Esophagus muscularis mucosa (tissue), 4 donors: ENCODE data around the gene CCNF. TPM values are rescaled to one million over a fixed set of nuclear protein-coding genes. Genes with fewer than 3 reads are reported as not detected.
"Not testable (repeated sequence)": the region's sequence is repeated elsewhere in the genome, so short reads cannot be mapped to it uniquely, and the experiment has no call there.

Experiments used
- DNase-seq: peaks from one replicate; pipeline ENCODE4 v3.0.0-alpha.2; 2017; ENCODE audit errors: extremely low spot score
- H3K27ac ChIP-seq, 4 donors: fragments of 200-600 bp; sonication (generic); replicated peaks in 1 of 4; 1 replicate in 3 of 4; 2 replicates in 1 of 4; pipeline ENCODE4 v1.5.1; 2016 to 2019; ENCODE audit warnings: mild to moderate bottlenecking in 1 of 4
- H3K27me3 ChIP-seq, 4 donors: fragments of 200-600 bp; sonication (generic); one replicate each; pipeline versions ENCODE4 v1.5.1 to v1.6.0; 2016 to 2019
- H3K36me3 ChIP-seq, 4 donors: fragments of 200-600 bp; sonication (generic); one replicate each; pipeline ENCODE4 v1.5.1; 2016 to 2019
- H3K4me1 ChIP-seq, 4 donors: fragments of 200-600 bp; sonication (generic); one replicate each; pipeline ENCODE4 v1.5.1; 2016 to 2019
- H3K4me3 ChIP-seq, 4 donors: fragments of 200-600 bp; sonication (generic); 1 replicate in 2 of 4; 2 replicates in 2 of 4; pipeline ENCODE4 v1.5.1; 2016 to 2019; ENCODE audit warnings: mild to moderate bottlenecking in 4 of 4, moderate library complexity in 1 of 4
- H3K9me3 ChIP-seq, 4 donors: fragments of 200-600 bp; sonication (generic); 1 replicate in 3 of 4; 2 replicates in 1 of 4; pipeline ENCODE4 v1.5.1; 2016 to 2019
- EP300 ChIP-seq: sonication (generic); formaldehyde crosslinking; IDR thresholded peaks from one replicate; pipeline ENCODE4 v1.6.1; 2017; ENCODE audit warnings: antibody characterized with exemption
- POLR2A ChIP-seq: fragments of 450-650 bp; IDR thresholded peaks from one replicate; pipeline ENCODE4 v1.6.1; 2017; ENCODE audit warnings: antibody characterized with exemption, moderate library complexity, mild to moderate bottlenecking, low read depth
- POLR2AphosphoS5 ChIP-seq, 2 donors: sonication (generic); formaldehyde crosslinking; IDR thresholded peaks; one replicate each; pipeline ENCODE4 v1.6.1; 2017; ENCODE audit warnings: antibody characterized with exemption in 2 of 2
- WGBS: methylation state at CpG from one replicate; pipeline ENCODE4 v1.1.5; 2018; 5-methylcytosine and 5-hydroxymethylcytosine counted together
- intact Hi-C: fragments of 100-400 bp; cut with DNase I; formaldehyde crosslinking; loops from one replicate; pipeline ENCODE4 v1.15.1; 2023
- total RNA-seq, 4 donors: library from RNA; depleted of rRNA; stranded (reverse); fragments of >200 nt; gene quantifications; one replicate each; pipeline versions ENCODE4 v1.1.0 to v1.2.1, GENCODE V29; 2016
- TF ChIP-seq, protein P1 (sequence below), 3 experiments: fragments of 200-600 bp in 2 of 3; fragments of 450-650 bp in 1 of 3; sonication (generic) in 2 of 3; IDR thresholded peaks; one replicate each; pipeline ENCODE4 v1.5.1; 2017 to 2019; ENCODE audit warnings: antibody characterized with exemption in 3 of 3, mild to moderate bottlenecking in 2 of 3, moderate library complexity in 1 of 3

CCNF gene
- total RNA-seq, 4 donors from 2014 or later, result 0.83 to 2.5 (median 1.5) TPM

DNA sequence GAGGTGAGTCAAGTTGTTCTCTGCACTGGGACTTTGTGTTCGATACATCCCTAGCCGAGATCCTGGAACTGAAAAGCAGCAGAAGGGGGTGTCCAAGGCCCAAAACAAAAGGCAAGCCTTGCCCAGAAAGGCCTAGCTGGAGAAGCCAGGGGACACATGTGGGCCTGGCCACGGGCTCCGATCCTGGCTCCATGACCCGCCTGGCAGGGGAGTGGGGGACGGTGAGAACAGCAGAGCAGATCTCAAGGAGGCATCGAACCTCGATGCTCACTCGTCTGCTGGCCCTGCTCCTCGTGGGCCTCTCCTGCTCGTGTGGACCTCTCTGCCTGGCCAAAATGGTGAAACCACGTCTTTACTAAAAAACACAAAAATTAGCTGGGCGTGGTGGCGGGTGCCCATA lies 8.9 kb downstream of the CCNF start:
- intact Hi-C loops, result no loop called here
- H3K36me3 ChIP-seq, result peaks cover 2 to 39% (median 19%) of the 10 kb centered on the region in 4 donors
- DNase-seq, result no peak
- H3K27me3 ChIP-seq, result no peaks in the 10 kb centered on the region
- H3K4me3 ChIP-seq, result no peak overlapping the region
- no peaks in the 10 kb centered on the region for H3K4me1 ChIP-seq
- H3K27ac ChIP-seq, result no peak overlapping the region
- no peak for TF ChIP-seq EP300
- 92% methylated on average over 14 of the region's 14 CpGs for WGBS
- H3K9me3 ChIP-seq, result no peaks in the 10 kb centered on the region

DNA sequence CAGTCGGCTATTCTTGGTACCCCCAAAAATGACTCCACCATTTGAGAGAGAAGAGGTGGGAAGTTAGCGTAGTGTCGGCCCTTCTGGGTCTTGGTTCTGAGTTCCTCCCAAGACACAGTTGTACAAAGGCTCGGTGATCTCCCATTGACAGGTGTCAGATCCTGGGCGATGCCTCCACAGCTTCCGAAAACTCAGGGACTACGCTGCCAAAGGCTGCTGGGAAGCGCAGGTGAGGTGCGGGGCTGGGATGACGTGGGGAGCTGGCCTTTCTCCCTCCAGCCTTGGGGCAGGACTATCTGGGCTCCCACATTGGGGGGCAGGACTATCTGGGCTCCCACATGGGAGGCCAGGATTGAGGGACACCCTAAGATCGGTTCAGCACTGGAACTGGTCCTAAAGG lies 10.4 kb downstream of the CCNF start:
- Histone ChIP-seq H3K36me3 (peaks cover 2 to 43% (median 21%) of the 10 kb centered on the region in 4 donors), H3K27ac (no peak overlapping the region), H3K9me3 (no peaks in the 10 kb centered on the region), H3K4me1 (no peaks in the 10 kb centered on the region), H3K27me3 (no peaks in the 10 kb centered on the region), H3K4me3 (no peak overlapping the region)
- TF ChIP-seq POLR2AphosphoS5 (IDR thresholded peaks at IDR 0.05) (no peak), POLR2A (no peak), EP300 (no peak)
- TF ChIP-seq, protein P1, sequence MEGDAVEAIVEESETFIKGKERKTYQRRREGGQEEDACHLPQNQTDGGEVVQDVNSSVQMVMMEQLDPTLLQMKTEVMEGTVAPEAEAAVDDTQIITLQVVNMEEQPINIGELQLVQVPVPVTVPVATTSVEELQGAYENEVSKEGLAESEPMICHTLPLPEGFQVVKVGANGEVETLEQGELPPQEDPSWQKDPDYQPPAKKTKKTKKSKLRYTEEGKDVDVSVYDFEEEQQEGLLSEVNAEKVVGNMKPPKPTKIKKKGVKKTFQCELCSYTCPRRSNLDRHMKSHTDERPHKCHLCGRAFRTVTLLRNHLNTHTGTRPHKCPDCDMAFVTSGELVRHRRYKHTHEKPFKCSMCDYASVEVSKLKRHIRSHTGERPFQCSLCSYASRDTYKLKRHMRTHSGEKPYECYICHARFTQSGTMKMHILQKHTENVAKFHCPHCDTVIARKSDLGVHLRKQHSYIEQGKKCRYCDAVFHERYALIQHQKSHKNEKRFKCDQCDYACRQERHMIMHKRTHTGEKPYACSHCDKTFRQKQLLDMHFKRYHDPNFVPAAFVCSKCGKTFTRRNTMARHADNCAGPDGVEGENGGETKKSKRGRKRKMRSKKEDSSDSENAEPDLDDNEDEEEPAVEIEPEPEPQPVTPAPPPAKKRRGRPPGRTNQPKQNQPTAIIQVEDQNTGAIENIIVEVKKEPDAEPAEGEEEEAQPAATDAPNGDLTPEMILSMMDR (IDR thresholded peaks at IDR 0.05), result no peak
- no peak for DNase-seq
- 99% methylated on average over 10 of the region's 11 CpGs for WGBS
- intact Hi-C loops, result no loop called here

DNA sequence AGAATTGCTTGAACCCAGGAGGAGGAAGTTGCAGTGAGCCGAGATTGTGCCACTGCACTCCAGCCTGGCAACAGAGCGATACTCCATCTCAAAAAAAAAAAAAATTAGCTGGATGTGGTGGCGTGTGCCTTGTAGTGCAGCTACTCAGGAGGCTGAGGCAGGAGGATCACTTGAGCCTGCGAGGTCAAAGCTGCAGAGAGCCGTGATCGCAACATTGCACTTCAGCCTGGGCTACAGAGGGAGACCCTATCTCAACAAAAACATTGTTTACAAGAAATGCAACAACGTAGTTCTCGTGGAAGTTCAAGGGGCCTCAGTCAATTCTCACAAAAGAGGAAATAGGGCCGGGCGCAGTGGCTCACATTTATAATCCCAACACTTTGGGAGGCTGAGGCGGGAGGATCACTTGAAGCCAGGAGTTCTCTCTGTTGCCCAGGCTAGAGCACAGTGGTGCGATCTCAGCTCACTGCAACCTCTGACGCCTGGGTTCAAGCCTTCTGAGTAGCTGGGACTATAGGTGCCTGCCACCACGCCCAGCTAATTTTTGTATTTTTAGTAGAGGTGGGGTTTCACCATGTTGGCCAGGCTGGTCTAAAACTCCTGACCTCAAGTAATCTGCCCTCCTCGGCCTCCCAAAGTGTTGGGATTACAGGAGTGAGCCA lies 12.0 kb downstream of the CCNF start:
- H3K27me3 ChIP-seq, intact Hi-C loops, H3K4me3 ChIP-seq, H3K9me3 ChIP-seq, H3K4me1 ChIP-seq, DNase-seq, H3K27ac ChIP-seq: not testable (repeated sequence)
- WGBS, result 87% methylated on average over 14 of the region's 15 CpGs
- H3K36me3 ChIP-seq, result peaks cover 0 to 54% (median 28%) of the 10 kb centered on the region in 4 donors

DNA sequence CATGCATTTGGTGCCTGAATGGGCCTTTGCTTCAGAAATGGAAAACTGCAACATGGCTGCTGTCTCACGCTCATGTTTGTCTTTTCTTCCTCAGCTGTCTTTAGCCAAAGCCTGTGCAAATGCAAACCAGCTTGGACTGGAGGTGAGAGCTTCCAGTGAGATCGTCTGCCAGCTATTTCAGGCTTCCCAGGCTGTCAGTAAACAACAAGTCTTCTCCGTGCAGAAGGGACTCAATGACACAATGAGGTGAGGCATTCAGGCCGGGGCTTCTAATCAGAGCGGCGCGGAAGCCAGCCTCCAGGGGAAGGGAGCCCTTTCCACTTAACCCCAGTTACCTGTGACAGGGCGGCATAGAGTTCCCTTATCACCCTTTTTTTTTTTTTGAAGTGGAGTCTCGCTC lies 14.3 kb downstream of the CCNF start:
- TF ChIP-seq EP300 (no peak), POLR2AphosphoS5 (IDR thresholded peaks at IDR 0.05) (no peak), POLR2A (no peak)
- TF ChIP-seq, protein P1 (IDR thresholded peaks at IDR 0.05), result no peak
- intact Hi-C loops, result no loop called here
- no peak overlapping the region for H3K4me3 ChIP-seq
- no peak for DNase-seq
- H3K36me3 ChIP-seq, result peaks cover 0 to 48% (median 28%) of the 10 kb centered on the region in 4 donors
- no peaks in the 10 kb centered on the region for H3K9me3 ChIP-seq
- H3K27ac ChIP-seq, result no peak overlapping the region
- H3K27me3 ChIP-seq, result no peaks in the 10 kb centered on the region
- 87% methylated on average over 9 of the region's 9 CpGs for WGBS
- H3K4me1 ChIP-seq, result no peaks in the 10 kb centered on the region

DNA sequence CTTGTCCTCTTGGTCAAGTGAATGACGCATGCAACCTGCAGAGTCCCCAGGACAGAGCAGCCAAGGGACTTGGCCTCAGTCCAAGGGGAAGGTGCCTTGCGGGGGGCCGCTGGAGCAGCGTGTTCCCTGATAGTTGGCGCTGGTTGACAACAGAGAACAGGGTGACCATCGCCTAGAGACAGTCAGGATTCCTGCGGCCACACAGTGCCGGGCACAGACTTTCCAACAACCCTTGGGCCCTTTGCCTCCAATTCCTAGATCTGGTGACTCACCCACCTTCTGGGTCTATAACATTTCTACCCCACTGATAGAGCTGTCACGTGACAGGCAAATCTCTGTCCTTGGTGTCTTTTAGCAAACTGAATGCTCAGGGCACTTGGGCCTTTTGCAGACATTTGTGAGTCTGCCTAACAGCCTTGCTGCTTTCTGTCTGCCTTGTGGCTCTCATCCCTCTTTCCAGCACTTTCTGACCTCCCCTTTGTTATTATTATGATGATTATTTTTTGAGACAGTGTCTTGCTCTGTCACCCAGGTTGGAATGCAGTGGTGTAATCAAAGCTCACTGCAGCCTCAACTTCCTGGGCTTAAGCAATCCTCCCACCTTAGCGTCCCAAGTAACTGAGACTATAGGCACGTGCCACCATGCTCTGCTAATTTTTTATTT lies 18.8 kb downstream of the CCNF start:
- no peak for DNase-seq
- H3K36me3 ChIP-seq, result peaks cover 0 to 50% (median 38%) of the 10 kb centered on the region in 4 donors
- intact Hi-C loops, result no loop called here
- no peaks in the 10 kb centered on the region for H3K27me3 ChIP-seq
- H3K4me3 ChIP-seq, result no peak overlapping the region
- no peaks in the 10 kb centered on the region for H3K4me1 ChIP-seq
- 90% methylated on average over 4 of the region's 11 CpGs for WGBS
- no peaks in the 10 kb centered on the region for H3K9me3 ChIP-seq
- H3K27ac ChIP-seq, result no peak overlapping the region
- TF ChIP-seq, protein P1 (IDR thresholded peaks at IDR 0.05), result no peak
- no peak for TF ChIP-seq POLR2A
- no peak for TF ChIP-seq EP300
- no peak for TF ChIP-seq POLR2AphosphoS5 (IDR thresholded peaks at IDR 0.05)
